Raji (cell line): Measurements from ENCODE around the gene LARP4B.

Experiments used
- POLR2A ChIP-seq: IDR thresholded peaks from 2 replicates; pipeline ENCODE4 v1.6.1; 2011; ENCODE audit warnings: low read depth, low read length, control low read depth; ENCODE audit not compliant: insufficient read depth

LARP4B gene

DNA sequence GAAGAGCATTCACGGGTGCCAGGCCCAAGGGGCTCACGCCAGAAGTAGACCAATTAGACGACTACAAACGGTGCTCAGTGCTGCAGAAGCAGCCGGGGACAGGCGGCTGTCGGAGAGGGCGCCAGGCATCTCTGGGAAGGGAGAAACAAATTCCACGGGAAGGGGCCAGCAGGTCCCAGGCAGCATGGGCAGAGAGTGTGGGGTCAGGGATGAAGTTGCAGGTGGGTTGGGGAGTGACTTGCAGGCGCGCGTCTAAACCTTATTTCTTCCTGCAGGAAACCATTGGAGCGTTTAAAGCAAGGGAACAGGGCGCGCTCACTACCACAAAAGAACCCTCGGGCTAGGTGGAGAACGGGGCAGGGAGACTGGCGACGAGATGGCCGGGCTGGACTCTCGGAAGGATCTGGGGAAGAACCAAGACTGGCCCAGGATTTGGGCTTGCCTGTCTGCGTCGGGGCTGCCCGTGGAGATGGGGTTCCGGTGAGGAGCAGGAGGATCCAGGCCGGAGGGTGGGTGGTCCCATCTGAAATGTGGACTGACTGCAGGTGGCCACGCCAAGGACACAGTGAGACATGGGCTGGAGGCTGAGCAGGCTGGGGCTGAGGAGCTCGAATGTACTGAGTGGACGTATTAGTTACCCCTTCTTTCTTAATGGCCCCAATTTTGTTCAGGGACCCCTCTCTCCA is 125.7 kb downstream of the LARP4B start:
- TF ChIP-seq POLR2A, result no peak

- TF ChIP-seq POLR2A, result no peak
Measured at GRCh38 chr10:804787-805619, 126.5 kb downstream of the LARP4B start.

DNA sequence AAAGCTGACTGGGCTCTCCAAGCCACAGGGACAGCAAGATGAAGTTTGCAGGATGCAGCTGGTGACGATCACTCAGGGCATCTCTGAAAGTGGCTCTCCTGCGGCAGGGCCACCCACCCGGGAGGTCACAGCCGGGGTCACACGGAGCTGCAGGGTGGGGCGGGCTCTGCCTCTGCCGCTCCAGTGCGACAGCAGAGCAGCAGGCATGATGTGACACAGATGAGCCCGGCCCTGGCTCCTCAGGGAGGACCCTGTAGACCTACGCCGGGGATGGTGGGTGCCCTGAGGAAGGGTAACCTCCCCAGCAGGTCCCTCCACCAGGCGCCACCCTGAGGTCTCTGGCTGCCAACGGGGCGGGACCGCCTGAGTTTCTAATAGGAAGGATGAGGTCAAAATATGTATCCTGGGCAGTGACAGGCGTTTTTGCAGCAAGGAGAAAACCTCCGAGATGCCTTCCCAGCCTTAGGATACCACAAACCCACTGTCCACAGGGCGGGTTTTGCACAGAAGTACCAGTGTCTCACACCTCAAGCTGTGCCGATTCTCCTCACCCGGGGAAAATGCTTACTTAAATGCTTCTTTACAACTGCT is 127.2 kb downstream of the LARP4B start:
- no peak for TF ChIP-seq POLR2A

DNA sequence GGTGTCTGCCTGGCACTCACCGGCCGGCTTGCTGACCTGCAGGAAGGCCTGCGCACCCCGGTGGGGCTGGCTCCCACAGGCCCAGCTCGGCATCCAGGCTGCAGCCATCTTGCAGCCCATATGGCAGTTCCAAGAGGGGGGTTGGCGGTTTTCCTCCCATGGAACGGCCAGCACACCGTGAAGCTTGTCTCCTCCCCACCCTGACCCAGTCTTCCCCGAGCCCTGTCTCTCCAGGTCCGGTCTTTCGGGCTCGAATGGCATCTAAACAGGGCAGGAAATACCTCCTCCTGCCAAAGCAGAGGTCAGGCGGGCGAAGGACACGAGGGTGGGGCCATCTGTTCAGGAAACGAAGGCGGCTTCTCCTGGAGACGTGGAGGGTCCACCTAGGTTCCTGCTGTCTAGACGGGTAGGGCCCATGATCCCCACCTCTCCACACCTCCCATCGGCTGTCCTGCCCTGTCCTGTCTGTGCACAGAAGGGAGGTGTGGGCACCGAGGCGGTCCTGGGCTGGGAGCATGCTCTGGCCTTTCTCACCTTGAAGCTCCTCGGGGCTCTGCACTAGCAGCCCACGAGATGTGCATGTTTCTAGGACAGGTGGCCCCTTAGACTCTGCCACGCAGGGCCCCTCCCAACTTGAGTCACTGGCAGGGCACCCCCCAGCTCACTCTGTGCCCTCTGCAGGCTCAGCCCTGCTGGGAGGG is 128.3 kb downstream of the LARP4B start:
- no peak for TF ChIP-seq POLR2A

DNA sequence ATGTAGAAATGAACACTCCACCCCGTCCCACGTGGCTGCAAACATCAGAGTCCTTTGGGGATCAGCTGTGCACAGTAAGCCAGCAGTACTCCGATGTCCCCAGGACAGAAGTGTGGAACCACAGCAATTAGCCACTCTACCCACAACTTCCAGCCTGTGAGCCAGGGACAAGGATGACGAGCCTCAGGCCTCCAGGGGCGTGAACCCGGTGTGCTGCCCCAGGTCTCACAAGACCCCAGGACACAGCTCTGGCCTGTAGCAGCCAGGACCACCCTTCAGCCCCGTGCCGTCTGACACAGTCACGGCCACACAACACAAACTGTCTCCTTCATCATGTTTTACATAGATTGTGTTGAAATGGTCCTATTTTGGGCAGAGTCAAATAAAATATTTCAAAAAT is 129.0 kb downstream of the LARP4B start:
- TF ChIP-seq POLR2A, result no peak

GRCh38 chr10:797179-797578 is 134.3 kb downstream of the LARP4B start:
- no peak for TF ChIP-seq POLR2A

DNA sequence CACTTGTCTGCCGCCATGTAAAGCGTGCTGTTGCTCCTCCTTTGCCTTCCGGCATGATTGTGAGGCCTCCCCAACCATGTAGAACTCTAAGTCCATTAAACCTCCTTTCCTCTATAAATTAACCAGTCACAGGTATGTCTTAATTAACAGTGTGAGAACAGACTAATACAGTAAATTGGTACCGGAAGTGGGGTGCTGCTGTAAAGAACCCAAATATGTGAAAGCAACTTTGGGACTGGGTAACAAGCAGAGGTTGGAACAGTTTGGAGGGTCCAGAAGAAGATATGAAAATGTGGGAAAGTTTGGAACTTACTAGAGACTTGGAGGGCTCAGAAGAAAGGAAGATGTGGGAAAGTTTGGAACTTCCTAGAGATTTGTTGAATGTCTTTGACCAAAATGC is 135.3 kb downstream of the LARP4B start:
- TF ChIP-seq POLR2A, result no peak

DNA sequence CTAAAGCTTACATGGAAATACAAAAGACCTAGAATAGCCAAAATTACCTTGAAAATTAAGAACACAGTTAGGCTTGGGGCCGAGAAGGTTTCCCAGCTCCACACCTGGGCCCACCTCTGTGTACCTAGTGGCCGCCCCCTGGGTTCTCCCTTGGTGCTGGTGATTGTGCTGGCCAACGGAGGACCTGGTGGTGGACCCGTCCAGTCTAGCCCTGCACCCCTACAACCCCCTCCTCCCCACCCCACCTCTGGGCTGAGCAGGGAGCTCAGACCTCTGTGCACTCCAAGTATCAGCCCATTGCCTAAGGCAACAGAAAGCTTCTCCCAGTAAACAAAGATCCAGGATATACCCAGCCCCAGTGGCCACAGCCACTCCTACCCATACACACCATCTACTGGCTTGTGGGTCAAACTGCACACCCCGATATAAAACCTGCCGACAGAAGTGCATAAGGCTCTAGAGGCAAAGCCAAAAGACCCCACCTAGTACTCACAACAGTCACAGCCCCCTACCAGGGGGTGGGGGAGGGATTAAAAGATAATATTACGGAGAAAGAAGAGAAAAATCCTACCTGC is 137.0 kb downstream of the LARP4B start:
- TF ChIP-seq POLR2A, result no peak

GRCh38 chr10:792792-793100 is 138.8 kb downstream of the LARP4B start:
- no peak for TF ChIP-seq POLR2A

GRCh38 chr10:792083-792791 is 139.3 kb downstream of the LARP4B start:
- TF ChIP-seq POLR2A, result no peak

DNA sequence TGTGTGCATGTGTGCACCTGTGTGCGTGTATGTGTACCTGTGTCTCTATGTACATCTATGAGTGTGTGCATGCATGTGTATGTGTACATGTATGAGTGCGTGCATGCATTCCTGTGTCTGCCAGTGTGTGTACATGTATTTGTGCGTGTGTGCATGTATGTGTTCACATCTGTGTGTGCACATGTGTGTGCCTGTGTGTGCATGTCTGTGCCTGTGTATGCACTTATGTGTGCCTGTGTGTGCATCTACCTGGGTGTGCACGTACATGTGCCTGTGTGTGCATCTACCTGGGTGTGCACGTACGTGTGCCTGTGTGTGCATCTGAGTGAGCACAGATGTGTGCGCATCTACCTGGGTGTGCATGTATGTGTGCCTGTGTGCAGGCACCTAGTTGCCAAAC is 139.9 kb downstream of the LARP4B start:
- no peak for TF ChIP-seq POLR2A

- TF ChIP-seq POLR2A, result no peak
Measured at GRCh38 chr10:790821-791551, 140.5 kb downstream of the LARP4B start.

GRCh38 chr10:789831-790701 is 141.4 kb downstream of the LARP4B start:
- no peak for TF ChIP-seq POLR2A
